Stimulated activated naive B cell treated with anti-CD40 and anti-IgM and Interleukin-4, amounts not matched to agents 10 μg/mL and 1 μg/mL and 100 μg/mL, for 72 hours (primary cell): Measurements from ENCODE around the gene CAMTA1.
"Not testable (repeated sequence)": the region's sequence is repeated elsewhere in the genome, so short reads cannot be mapped to it uniquely, and the experiment has no call there.

ENCODE experiments used
- ATAC-seq, 2 donors: fragments of 150-1000 bp; cut with Tn5 transposase; replicated peaks; 2 replicates each; pipeline ENCODE4 v1.10.0; 2021; ENCODE audit warnings: moderate library complexity in 1 of 2
- DNase-seq: peaks from one replicate; pipeline ENCODE4 v3.0.0; 2021
- H3K27ac Mint-ChIP-seq: one replicate; pipeline ENCODE4 v1.8.0; 2022; ENCODE audit warnings: mild to moderate bottlenecking, mixed read lengths
- H3K27me3 Mint-ChIP-seq, 2 donors: one replicate each; pipeline ENCODE4 v1.8.0; 2022; ENCODE audit warnings: mixed read lengths in 2 of 2
- H3K36me3 Mint-ChIP-seq, 2 donors: one replicate each; pipeline ENCODE4 v1.8.0; 2022; ENCODE audit warnings: mixed read lengths in 2 of 2, mild to moderate bottlenecking in 1 of 2
- H3K4me1 Mint-ChIP-seq, 2 donors: one replicate each; pipeline ENCODE4 v1.8.0; 2022; ENCODE audit warnings: mixed read lengths in 2 of 2, mild to moderate bottlenecking in 1 of 2
- H3K4me3 Mint-ChIP-seq, 2 donors: one replicate each; pipeline ENCODE4 v1.8.0; 2022; ENCODE audit warnings: mild to moderate bottlenecking in 2 of 2, mixed read lengths in 2 of 2, moderate library complexity in 1 of 2
- H3K9me3 Mint-ChIP-seq, 2 donors: one replicate each; pipeline ENCODE4 v1.8.0; 2022; ENCODE audit warnings: mixed read lengths in 2 of 2, mild to moderate bottlenecking in 1 of 2

Gene CAMTA1

GRCh38 chr1:6785318-6785727 is at the start of gene CAMTA1:
CAMTA1 (plus strand) TSS chr1:6785454; CDS start chr1:6785531, 77 bp downstream.
- H3K36me3 Mint-ChIP-seq: peaks cover 5 to 24% of the 10 kb centered on the region in 2 donors
- no peaks in the 10 kb centered on the region for H3K9me3 Mint-ChIP-seq
- H3K4me3 Mint-ChIP-seq: peak within 1 kb of the TSS; percentile 96 to 97
- H3K27me3 Mint-ChIP-seq: no peaks in the 10 kb centered on the region
- H3K4me1 Mint-ChIP-seq: peaks cover 34 to 58% of the 10 kb centered on the region in 2 donors
- peak; percentile 80 to 81 for ATAC-seq
- DNase-seq: no peak
- H3K27ac Mint-ChIP-seq: peak within 1 kb of the TSS; percentile 99

- H3K36me3 Mint-ChIP-seq: no peaks in the 10 kb centered on the region
- H3K9me3 Mint-ChIP-seq: peaks cover 0 to 2% of the 10 kb centered on the region in 2 donors
- H3K27me3 Mint-ChIP-seq: peaks cover 5% of the 10 kb centered on the region in 2 donors
- DNase-seq (no peak), ATAC-seq (no peak)
- H3K27ac Mint-ChIP-seq: no peak overlapping the region
- H3K4me1 Mint-ChIP-seq: peaks cover 12% of the 10 kb centered on the region in 2 donors
- H3K4me3 Mint-ChIP-seq: no peak overlapping the region
Measured at GRCh38 chr1:6738987-6739676, 46.1 kb upstream of the CAMTA1 start.

GRCh38 chr1:6742676-6743188 is 42.5 kb upstream of the CAMTA1 start:
- not testable (repeated sequence) for H3K36me3 Mint-ChIP-seq, H3K9me3 Mint-ChIP-seq, H3K27ac Mint-ChIP-seq

GRCh38 chr1:6743189-6744101 is 41.8 kb upstream of the CAMTA1 start:
- Mint-ChIP-seq H3K4me3 (peak overlapping the region in 1 of 2 donors; percentile 36), H3K4me1 (peaks cover 12% of the 10 kb centered on the region in 2 donors), H3K27ac (peak overlapping the region; percentile 11), H3K27me3 (peaks cover 5 to 7% of the 10 kb centered on the region in 2 donors), H3K9me3 (peaks cover 0 to 2% of the 10 kb centered on the region in 2 donors), H3K36me3 (no peaks in the 10 kb centered on the region)
- ATAC-seq: peak; percentile 76 to 83
- peak; percentile 9 for DNase-seq

More at GRCh38 chr1:6742676-6743188, 42.5 kb upstream of the CAMTA1 start:
- not testable (repeated sequence) for ATAC-seq, H3K27me3 Mint-ChIP-seq, H3K4me3 Mint-ChIP-seq, DNase-seq
- peaks cover 12% of the 10 kb centered on the region in 2 donors for H3K4me1 Mint-ChIP-seq

GRCh38 chr1:6745073-6745472 is 40.2 kb upstream of the CAMTA1 start:
- Mint-ChIP-seq H3K27me3 (peaks cover 13 to 14% of the 10 kb centered on the region in 2 donors), H3K27ac (no peak overlapping the region), H3K4me3 (no peak overlapping the region), H3K36me3 (no peaks in the 10 kb centered on the region), H3K4me1 (peaks cover 12% of the 10 kb centered on the region in 2 donors), H3K9me3 (peaks cover 5% of the 10 kb centered on the region in 2 donors)
- peak in 1 of 2 donors; percentile 16 for ATAC-seq
- DNase-seq: no peak

- DNase-seq (no peak), ATAC-seq (no peak)
- Mint-ChIP-seq H3K27ac (no peak overlapping the region), H3K4me3 (no peak overlapping the region), H3K4me1 (peaks cover 12% of the 10 kb centered on the region in 2 donors), H3K9me3 (peaks cover 3 to 5% of the 10 kb centered on the region in 2 donors), H3K27me3 (peaks cover 14 to 22% of the 10 kb centered on the region in 2 donors), H3K36me3 (no peaks in the 10 kb centered on the region)
Measured at GRCh38 chr1:6747674-6748073, 37.6 kb upstream of the CAMTA1 start.

GRCh38 chr1:6750490-6750889 is 34.8 kb upstream of the CAMTA1 start:
- Mint-ChIP-seq H3K27me3 (peaks cover 26 to 36% of the 10 kb centered on the region in 2 donors), H3K36me3 (no peaks in the 10 kb centered on the region), H3K27ac (no peak overlapping the region), H3K9me3 (peaks cover 3 to 5% of the 10 kb centered on the region in 2 donors), H3K4me3 (no peak overlapping the region), H3K4me1 (no peaks in the 10 kb centered on the region)
- no peak for DNase-seq
- no peak for ATAC-seq

GRCh38 chr1:6753320-6754140 is 31.7 kb upstream of the CAMTA1 start:
- peaks cover 4 to 5% of the 10 kb centered on the region in 2 donors for H3K4me1 Mint-ChIP-seq
- no peak overlapping the region for H3K4me3 Mint-ChIP-seq
- H3K36me3 Mint-ChIP-seq: no peaks in the 10 kb centered on the region
- H3K27ac Mint-ChIP-seq: no peak overlapping the region
- DNase-seq: no peak
- peaks cover 3 to 5% of the 10 kb centered on the region in 2 donors for H3K9me3 Mint-ChIP-seq
- no peak for ATAC-seq
- peaks cover 19 to 30% of the 10 kb centered on the region in 2 donors for H3K27me3 Mint-ChIP-seq

- Mint-ChIP-seq H3K36me3 (no peaks in the 10 kb centered on the region), H3K4me3 (no peak overlapping the region), H3K4me1 (peaks cover 4 to 5% of the 10 kb centered on the region in 2 donors), H3K27me3 (peaks cover 13 to 23% of the 10 kb centered on the region in 2 donors), H3K9me3 (no peaks in the 10 kb centered on the region), H3K27ac (no peak overlapping the region)
- no peak for DNase-seq
- ATAC-seq: no peak
Measured at GRCh38 chr1:6756457-6756856, 28.8 kb upstream of the CAMTA1 start.

GRCh38 chr1:6757719-6758435 is 27.4 kb upstream of the CAMTA1 start:
- H3K36me3 Mint-ChIP-seq: no peaks in the 10 kb centered on the region
- peaks cover 4 to 5% of the 10 kb centered on the region in 2 donors for H3K4me1 Mint-ChIP-seq
- H3K27me3 Mint-ChIP-seq: peaks cover 13% of the 10 kb centered on the region in 2 donors
- ATAC-seq: no peak
- H3K9me3 Mint-ChIP-seq: no peaks in the 10 kb centered on the region
- no peak for DNase-seq
- H3K4me3 Mint-ChIP-seq: no peak overlapping the region
- H3K27ac Mint-ChIP-seq: no peak overlapping the region

- H3K4me1 Mint-ChIP-seq: peaks cover 4 to 5% of the 10 kb centered on the region in 2 donors
- peaks cover 8 to 13% of the 10 kb centered on the region in 2 donors for H3K27me3 Mint-ChIP-seq
- H3K9me3 Mint-ChIP-seq: no peaks in the 10 kb centered on the region
- H3K27ac Mint-ChIP-seq: no peak overlapping the region
- ATAC-seq: no peak
- DNase-seq: no peak
- no peaks in the 10 kb centered on the region for H3K36me3 Mint-ChIP-seq
- no peak overlapping the region for H3K4me3 Mint-ChIP-seq
Measured at GRCh38 chr1:6761196-6761737, 24.0 kb upstream of the CAMTA1 start.

GRCh38 chr1:6762060-6762459 is 23.2 kb upstream of the CAMTA1 start:
- Mint-ChIP-seq H3K4me3 (no peak overlapping the region), H3K27me3 (peaks cover 8 to 13% of the 10 kb centered on the region in 2 donors), H3K4me1 (no peaks in the 10 kb centered on the region), H3K9me3 (no peaks in the 10 kb centered on the region), H3K27ac (no peak overlapping the region), H3K36me3 (no peaks in the 10 kb centered on the region)
- DNase-seq (no peak), ATAC-seq (no peak)
